Measurements from ENCODE around the gene AGAP3.

AGAP3 gene

DNA sequence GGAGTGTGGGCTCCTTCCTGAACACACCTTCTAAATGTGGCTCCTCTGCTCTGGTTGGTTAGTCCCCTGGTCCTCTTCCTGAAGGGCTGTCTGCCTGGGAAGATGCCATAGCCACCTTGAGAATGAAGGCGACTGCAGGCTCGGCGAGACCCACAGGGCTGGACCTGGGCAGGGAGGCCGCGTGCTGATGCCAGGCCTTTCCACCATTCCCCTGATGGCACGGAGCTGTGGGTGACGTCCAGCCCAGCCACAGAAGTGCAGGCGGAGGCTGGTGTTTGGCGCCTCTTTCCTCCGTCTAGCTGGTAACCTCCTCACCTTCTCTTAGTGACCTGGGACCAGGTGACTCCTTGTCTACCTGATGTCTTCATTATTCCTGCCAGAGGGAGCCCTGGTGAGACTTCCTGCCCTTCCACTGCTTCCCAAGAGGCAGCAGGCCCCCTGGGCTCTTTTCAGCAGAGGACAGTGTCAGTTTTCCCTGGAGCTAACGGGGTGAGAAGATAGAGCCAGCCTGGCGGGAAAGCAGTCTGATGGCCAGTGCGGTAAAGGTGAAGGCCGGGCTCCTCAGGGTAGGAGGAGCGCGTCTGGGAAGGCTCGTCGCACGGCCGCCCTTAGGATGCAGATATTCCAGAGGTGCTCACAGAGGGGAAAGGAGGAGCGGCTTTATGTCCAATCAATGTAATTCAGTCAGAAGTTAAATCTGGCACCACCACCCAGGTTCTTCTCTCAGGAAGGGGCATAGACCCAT is 46.4 kb downstream of the AGAP3 start:
- H3K27ac ChIP-seq: no peak overlapping the region; the same call in 1 of the 2 replicates
- ChIA-PET CTCF (no interaction called here), POLR2A (ENCODE audit: low non-redundant PET) (no interaction called here)
- DNase-seq (ENCODE audit: low spot score): no peak
- TF ChIP-seq, protein P1, sequence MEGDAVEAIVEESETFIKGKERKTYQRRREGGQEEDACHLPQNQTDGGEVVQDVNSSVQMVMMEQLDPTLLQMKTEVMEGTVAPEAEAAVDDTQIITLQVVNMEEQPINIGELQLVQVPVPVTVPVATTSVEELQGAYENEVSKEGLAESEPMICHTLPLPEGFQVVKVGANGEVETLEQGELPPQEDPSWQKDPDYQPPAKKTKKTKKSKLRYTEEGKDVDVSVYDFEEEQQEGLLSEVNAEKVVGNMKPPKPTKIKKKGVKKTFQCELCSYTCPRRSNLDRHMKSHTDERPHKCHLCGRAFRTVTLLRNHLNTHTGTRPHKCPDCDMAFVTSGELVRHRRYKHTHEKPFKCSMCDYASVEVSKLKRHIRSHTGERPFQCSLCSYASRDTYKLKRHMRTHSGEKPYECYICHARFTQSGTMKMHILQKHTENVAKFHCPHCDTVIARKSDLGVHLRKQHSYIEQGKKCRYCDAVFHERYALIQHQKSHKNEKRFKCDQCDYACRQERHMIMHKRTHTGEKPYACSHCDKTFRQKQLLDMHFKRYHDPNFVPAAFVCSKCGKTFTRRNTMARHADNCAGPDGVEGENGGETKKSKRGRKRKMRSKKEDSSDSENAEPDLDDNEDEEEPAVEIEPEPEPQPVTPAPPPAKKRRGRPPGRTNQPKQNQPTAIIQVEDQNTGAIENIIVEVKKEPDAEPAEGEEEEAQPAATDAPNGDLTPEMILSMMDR (conservative IDR thresholded peaks at IDR 0.05; ENCODE audit: low read depth): no peak

- ChIA-PET POLR2A (ENCODE audit: low non-redundant PET) (no interaction called here), CTCF (no interaction called here)
- TF ChIP-seq, protein P1 (conservative IDR thresholded peaks at IDR 0.05; ENCODE audit: low read depth): no peak
- H3K27ac ChIP-seq: no peak overlapping the region
- DNase-seq (ENCODE audit: low spot score): no peak
Measured at GRCh38 chr7:151133266-151133985, 47.2 kb downstream of the AGAP3 start.

GRCh38 chr7:151133986-151134742 is 47.9 kb downstream of the AGAP3 start:
- TF ChIP-seq, protein P1 (conservative IDR thresholded peaks at IDR 0.05; ENCODE audit: low read depth): no peak
- CTCF ChIA-PET: no interaction called here
- no peak for DNase-seq (ENCODE audit: low spot score)
- no peak overlapping the region for H3K27ac ChIP-seq
- POLR2A ChIA-PET (ENCODE audit: low non-redundant PET): no interaction called here

DNA sequence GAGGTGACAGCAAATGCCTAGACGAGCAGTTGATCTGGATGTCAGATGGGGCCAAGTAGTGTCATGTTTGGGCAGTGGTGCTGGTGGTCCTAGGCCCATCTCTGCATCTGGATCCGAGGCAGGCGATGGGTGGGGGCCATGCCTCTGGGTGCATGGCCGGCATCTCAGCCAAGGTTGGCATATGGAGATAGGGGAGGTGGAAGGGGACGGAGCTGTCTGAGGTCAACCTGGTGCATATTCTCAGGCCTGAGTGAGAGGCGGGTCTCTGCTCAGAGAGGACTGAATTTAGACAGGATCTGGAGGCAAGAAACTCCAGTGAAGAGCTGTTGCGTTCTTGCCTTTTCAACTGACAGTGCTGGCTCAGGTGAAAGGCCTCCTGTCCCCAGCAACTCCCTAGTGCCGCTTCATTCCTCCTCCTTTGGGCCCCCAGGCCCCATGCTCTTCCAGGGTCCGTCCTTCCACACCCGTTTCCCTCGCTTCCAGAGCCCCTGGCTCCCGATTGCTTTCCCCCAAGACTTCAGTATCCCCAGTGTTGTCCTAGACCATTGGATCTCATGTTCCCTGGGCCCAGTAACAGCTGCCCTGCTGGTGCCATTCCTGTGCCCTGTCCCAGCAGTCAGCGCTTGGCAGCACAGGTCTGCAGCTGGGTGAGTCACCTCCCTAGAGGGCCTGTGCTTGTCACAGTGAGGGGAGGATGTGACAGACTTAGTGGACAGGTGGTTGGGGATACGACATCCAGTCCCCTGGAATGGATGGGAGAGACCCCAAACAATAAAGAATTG is 48.7 kb downstream of the AGAP3 start:
- ChIA-PET CTCF (interaction anchor here (0.6 kb wide), 1 partner anchor 37 kb away, joined by 3 read pairs; no protein-coding TSS in a partner anchor), POLR2A (ENCODE audit: low non-redundant PET) (no interaction called here)
- no peak overlapping the region for H3K27ac ChIP-seq
- DNase-seq (ENCODE audit: low spot score): no peak
- TF ChIP-seq, protein P1 (conservative IDR thresholded peaks at IDR 0.05; ENCODE audit: low read depth): no peak

- H3K27ac ChIP-seq: no peak overlapping the region
- no peak for DNase-seq (ENCODE audit: low spot score)
- TF ChIP-seq, protein P1 (conservative IDR thresholded peaks at IDR 0.05; ENCODE audit: low read depth): no peak
- POLR2A ChIA-PET (ENCODE audit: low non-redundant PET): no interaction called here
- CTCF ChIA-PET: interaction anchor here (0.6 to 1.1 kb wide), 2 partner anchors 11 to 37 kb away, joined by 3 to 5 read pairs; no protein-coding TSS in a partner anchor
Measured at GRCh38 chr7:151135525-151135845, 49.2 kb downstream of the AGAP3 start.
